ENCODE data around the gene NAXE. TPM values are rescaled to one million over a fixed set of nuclear protein-coding genes. Genes with fewer than 3 reads are reported as not detected.

Gene NAXE
- total and polyA plus RNA-seq, 2 of the 13 experiments (the other 11 are each of a cell fraction or from before 2014, with no cell fraction given): 39.4 to 59.4 TPM

DNA sequence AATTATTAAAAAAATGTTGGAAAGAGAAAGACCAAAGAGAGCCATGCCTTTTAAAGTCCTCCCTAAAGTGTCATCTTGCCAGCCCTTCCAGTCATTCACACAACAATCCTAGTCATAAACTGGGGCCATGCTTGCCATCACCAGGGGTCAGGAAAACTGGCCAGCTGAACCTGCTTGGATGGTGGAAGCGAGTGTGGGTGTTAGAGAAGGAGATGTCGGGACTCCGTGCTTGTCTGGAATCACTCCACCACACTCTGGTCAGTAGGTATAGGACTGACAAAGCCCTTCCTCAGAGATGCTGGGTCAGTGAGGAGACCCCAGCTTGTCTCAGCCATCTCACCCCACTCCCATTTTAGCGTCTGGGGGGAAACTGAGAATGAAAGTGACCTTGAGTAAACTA lies 24.4 kb downstream of the NAXE start:
- ChIA-PET CTCF (ENCODE audit: low intra/inter-chr PET ratio, low total read pairs) (interaction anchor here (1.2 kb wide), 1 partner anchor 12 kb away, joined by 3 read pairs; no protein-coding TSS in a partner anchor), POLR2A (no interaction called here)
- no peaks in the 10 kb centered on the region for H3K79me2 ChIP-seq (ENCODE audit: insufficient read depth, low read length)
- H3K4me1 ChIP-seq (ENCODE audit: insufficient read depth, low read length): peaks cover 39% of the 10 kb centered on the region
- 17% methylated on average over 4 of the region's 4 CpGs for WGBS (ENCODE audit: low lambda C conversion rate)
- DNase-seq (ENCODE audit: low spot score) (no peak), ATAC-seq (peak; percentile 46), FAIRE-seq (no peak)
- H2AFZ ChIP-seq (ENCODE audit: low read length): no peak overlapping the region
- H3K4me2 ChIP-seq (ENCODE audit: low read depth, low read length): peak overlapping the region; percentile 64
- peaks cover 3 to 19% of the 10 kb centered on the region in 2 experiments; a peak in 4 of 5 replicates for H3K27me3 ChIP-seq (ENCODE audit: control insufficient read depth in 1 of 2, insufficient read depth in 2 of 2, low read length in 2 of 2)
- H3K9me3 ChIP-seq (ENCODE audit: low read length): no peaks in the 10 kb centered on the region
- BruUV-seq (replicated peaks): no TSS peak
- intact Hi-C loops (cut with micrococcal nuclease; ENCODE audit: unreplicated experiment) (no loop called here), in situ Hi-C loops (cut with HindIII; ENCODE audit: extremely low pct_ligation_motif_present, low pct_unique_long_range_greater_than_20kb) (no loop called here)
- H3K36me3 ChIP-seq (replicated peaks in 1 of 2; ENCODE audit: control insufficient read depth in 1 of 2, insufficient read depth in 2 of 2, low read length in 2 of 2): no peaks in the 10 kb centered on the region
- no peak overlapping the region for H3K27ac ChIP-seq (ENCODE audit: extremely low read length, insufficient read depth, low read length)
- TF ChIP-seq ZNF792 (CRISPR knock-in tag; IDR thresholded peaks at IDR 0.05): no peak
- no peak for TF ChIP-seq ZNF629 (CRISPR knock-in tag; conservative IDR thresholded peaks at IDR 0.05)
- TF ChIP-seq ZNF121 (CRISPR knock-in tag; IDR thresholded peaks at IDR 0.05): peak; percentile 53
- no peak for TF ChIP-seq ZSCAN31 (CRISPR knock-in tag; IDR thresholded peaks at IDR 0.05; ENCODE audit: low read depth)
- peak overlapping the region in 1 of 3 experiments; percentile 18; a peak in 1 of 6 replicates for H3K4me3 ChIP-seq (replicated peaks in 1 of 3; ENCODE audit: insufficient read depth in 1 of 3, low read depth in 2 of 3, low read length in 3 of 3)
- H4K20me1 ChIP-seq (ENCODE audit: insufficient read depth, low read length): no peaks in the 10 kb centered on the region
- no peak overlapping the region for H3K9ac ChIP-seq (ENCODE audit: insufficient read depth, low read depth, low read length)

- no peaks in the 10 kb centered on the region for H3K36me3 ChIP-seq (replicated peaks in 1 of 2; ENCODE audit: control insufficient read depth in 1 of 2, insufficient read depth in 2 of 2, low read length in 2 of 2)
- DNase-seq (ENCODE audit: low spot score): peak; percentile 81
- H3K4me1 ChIP-seq (ENCODE audit: insufficient read depth, low read length): peaks cover 39% of the 10 kb centered on the region
- H3K27me3 ChIP-seq (ENCODE audit: control insufficient read depth in 1 of 2, insufficient read depth in 2 of 2, low read length in 2 of 2): peaks cover 5 to 23% of the 10 kb centered on the region in 2 experiments; a peak in 4 of 5 replicates
- WGBS (ENCODE audit: low lambda C conversion rate): 0% methylated on average over 5 of the region's 5 CpGs
- no peaks in the 10 kb centered on the region for H4K20me1 ChIP-seq (ENCODE audit: insufficient read depth, low read length)
- H3K27ac ChIP-seq (ENCODE audit: extremely low read length, insufficient read depth, low read length): no peak overlapping the region
- no peak overlapping the region for H3K9ac ChIP-seq (ENCODE audit: insufficient read depth, low read depth, low read length)
- no peak overlapping the region; a peak in 1 of 6 replicates for H3K4me3 ChIP-seq (replicated peaks in 1 of 3; ENCODE audit: insufficient read depth in 1 of 3, low read depth in 2 of 3, low read length in 3 of 3)
- BruUV-seq (replicated peaks): no TSS peak
- ATAC-seq: peak; percentile 75
- peak; percentile 85 for FAIRE-seq
- in situ Hi-C loops (cut with HindIII; ENCODE audit: extremely low pct_ligation_motif_present, low pct_unique_long_range_greater_than_20kb) (no loop called here), intact Hi-C loops (cut with micrococcal nuclease; ENCODE audit: unreplicated experiment) (no loop called here)
- H2AFZ ChIP-seq (ENCODE audit: low read length): no peak overlapping the region
- ChIA-PET POLR2A (no interaction called here), CTCF (ENCODE audit: low intra/inter-chr PET ratio, low total read pairs) (interaction anchor here (1.2 kb wide), 1 partner anchor 12 kb away, joined by 3 read pairs; no protein-coding TSS in a partner anchor)
- H3K9me3 ChIP-seq (ENCODE audit: low read length): no peaks in the 10 kb centered on the region
- H3K4me2 ChIP-seq (ENCODE audit: low read depth, low read length): peak overlapping the region; percentile 64
- H3K79me2 ChIP-seq (ENCODE audit: insufficient read depth, low read length): no peaks in the 10 kb centered on the region
- TF ChIP-seq ZNF703 (CRISPR knock-in tag; IDR thresholded peaks at IDR 0.05; ENCODE audit: borderline replicate concordance) (no peak), ZNF12 (CRISPR knock-in tag; IDR thresholded peaks at IDR 0.05) (peak; percentile 77; the same call in 1 of the 2 replicates), ZNF292 (CRISPR knock-in tag; IDR thresholded peaks at IDR 0.05; ENCODE audit: borderline replicate concordance, low read depth) (0 out of 2 replicates have a peak, but pooled peaks have one; percentile 20)
- TF ChIP-seq, protein P1, sequence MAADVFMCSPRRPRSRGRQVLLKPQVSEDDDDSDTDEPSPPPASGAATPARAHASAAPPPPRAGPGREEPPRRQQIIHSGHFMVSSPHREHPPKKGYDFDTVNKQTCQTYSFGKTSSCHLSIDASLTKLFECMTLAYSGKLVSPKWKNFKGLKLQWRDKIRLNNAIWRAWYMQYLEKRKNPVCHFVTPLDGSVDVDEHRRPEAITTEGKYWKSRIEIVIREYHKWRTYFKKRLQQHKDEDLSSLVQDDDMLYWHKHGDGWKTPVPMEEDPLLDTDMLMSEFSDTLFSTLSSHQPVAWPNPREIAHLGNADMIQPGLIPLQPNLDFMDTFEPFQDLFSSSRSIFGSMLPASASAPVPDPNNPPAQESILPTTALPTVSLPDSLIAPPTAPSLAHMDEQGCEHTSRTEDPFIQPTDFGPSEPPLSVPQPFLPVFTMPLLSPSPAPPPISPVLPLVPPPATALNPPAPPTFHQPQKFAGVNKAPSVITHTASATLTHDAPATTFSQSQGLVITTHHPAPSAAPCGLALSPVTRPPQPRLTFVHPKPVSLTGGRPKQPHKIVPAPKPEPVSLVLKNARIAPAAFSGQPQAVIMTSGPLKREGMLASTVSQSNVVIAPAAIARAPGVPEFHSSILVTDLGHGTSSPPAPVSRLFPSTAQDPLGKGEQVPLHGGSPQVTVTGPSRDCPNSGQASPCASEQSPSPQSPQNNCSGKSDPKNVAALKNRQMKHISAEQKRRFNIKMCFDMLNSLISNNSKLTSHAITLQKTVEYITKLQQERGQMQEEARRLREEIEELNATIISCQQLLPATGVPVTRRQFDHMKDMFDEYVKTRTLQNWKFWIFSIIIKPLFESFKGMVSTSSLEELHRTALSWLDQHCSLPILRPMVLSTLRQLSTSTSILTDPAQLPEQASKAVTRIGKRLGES (CRISPR knock-in tag; IDR thresholded peaks at IDR 0.05; ENCODE audit: borderline replicate concordance): no peak
- TF ChIP-seq, protein P2, sequence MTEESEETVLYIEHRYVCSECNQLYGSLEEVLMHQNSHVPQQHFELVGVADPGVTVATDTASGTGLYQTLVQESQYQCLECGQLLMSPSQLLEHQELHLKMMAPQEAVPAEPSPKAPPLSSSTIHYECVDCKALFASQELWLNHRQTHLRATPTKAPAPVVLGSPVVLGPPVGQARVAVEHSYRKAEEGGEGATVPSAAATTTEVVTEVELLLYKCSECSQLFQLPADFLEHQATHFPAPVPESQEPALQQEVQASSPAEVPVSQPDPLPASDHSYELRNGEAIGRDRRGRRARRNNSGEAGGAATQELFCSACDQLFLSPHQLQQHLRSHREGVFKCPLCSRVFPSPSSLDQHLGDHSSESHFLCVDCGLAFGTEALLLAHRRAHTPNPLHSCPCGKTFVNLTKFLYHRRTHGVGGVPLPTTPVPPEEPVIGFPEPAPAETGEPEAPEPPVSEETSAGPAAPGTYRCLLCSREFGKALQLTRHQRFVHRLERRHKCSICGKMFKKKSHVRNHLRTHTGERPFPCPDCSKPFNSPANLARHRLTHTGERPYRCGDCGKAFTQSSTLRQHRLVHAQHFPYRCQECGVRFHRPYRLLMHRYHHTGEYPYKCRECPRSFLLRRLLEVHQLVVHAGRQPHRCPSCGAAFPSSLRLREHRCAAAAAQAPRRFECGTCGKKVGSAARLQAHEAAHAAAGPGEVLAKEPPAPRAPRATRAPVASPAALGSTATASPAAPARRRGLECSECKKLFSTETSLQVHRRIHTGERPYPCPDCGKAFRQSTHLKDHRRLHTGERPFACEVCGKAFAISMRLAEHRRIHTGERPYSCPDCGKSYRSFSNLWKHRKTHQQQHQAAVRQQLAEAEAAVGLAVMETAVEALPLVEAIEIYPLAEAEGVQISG (CRISPR knock-in tag; IDR thresholded peaks at IDR 0.05): 0 out of 2 replicates have a peak, but pooled peaks have one; percentile 15
Measured at GRCh38 chr1:156616463-156616862, 24.9 kb downstream of the NAXE start.

Data from HepG2 (cell line).